GM04504 (cell line): ENCODE measurements around the gene POM121C.
"Not testable (repeated sequence)": the region's sequence is repeated elsewhere in the genome, so short reads cannot be mapped to it uniquely, and the experiment has no call there.

ENCODE experiments used
- DNase-seq: peaks from one replicate; pipeline ENCODE4 v3.0.0-alpha.2; 2012; ENCODE audit warnings: low read depth

The POM121C gene

GRCh38 chr7:75485979-75486643, at the start of gene POM121C:
POM121C (minus strand) TSS chr7:75486299; CDS start chr7:75441496, 44,803 bp downstream.
- DNase-seq = peak; percentile 76

- peak; percentile 15 for DNase-seq
These were observed 48.7 kb upstream of the POM121C start for GRCh38 chr7:75534727-75535307.

GRCh38 chr7:75533926-75534325, 47.8 kb upstream of the POM121C start:
- no peak for DNase-seq

- DNase-seq = no peak
These were observed 46.5 kb upstream of the POM121C start for GRCh38 chr7:75532639-75533038.

- DNase-seq = no peak
These were observed 45.3 kb upstream of the POM121C start for GRCh38 chr7:75531359-75531821.

- not testable (repeated sequence) for DNase-seq
These were observed 41.2 kb upstream of the POM121C start for GRCh38 chr7:75527224-75527722.

GRCh38 chr7:75521727-75522126, 35.6 kb upstream of the POM121C start:
- not testable (repeated sequence) for DNase-seq

GRCh38 chr7:75518842-75519241, 32.7 kb upstream of the POM121C start:
- not testable (repeated sequence) for DNase-seq

- DNase-seq = not testable (repeated sequence)
These were observed 22.9 kb upstream of the POM121C start for GRCh38 chr7:75509033-75509432.

GRCh38 chr7:75492020-75492419, 5.9 kb upstream of the POM121C start, which contains the start of gene SPDYE5:
SPDYE5 (plus strand) TSS chr7:75492320; CDS start chr7:75494048, 1,728 bp downstream.
- not testable (repeated sequence) for DNase-seq

- DNase-seq = not testable (repeated sequence)
These were observed 632 bp downstream of the POM121C start for GRCh38 chr7:75485355-75485978.

- not testable (repeated sequence) for DNase-seq
These were observed 5.8 kb downstream of the POM121C start for GRCh38 chr7:75480313-75480712.

- DNase-seq = not testable (repeated sequence)
These were observed 8.6 kb downstream of the POM121C start for GRCh38 chr7:75477457-75477856.

GRCh38 chr7:75470166-75470565, 15.9 kb downstream of the POM121C start:
- not testable (repeated sequence) for DNase-seq

- DNase-seq = not testable (repeated sequence)
These were observed 25.6 kb downstream of the POM121C start for GRCh38 chr7:75460541-75460940.

GRCh38 chr7:75458034-75458433, 28.1 kb downstream of the POM121C start:
- DNase-seq = not testable (repeated sequence)

GRCh38 chr7:75456403-75456802, 29.7 kb downstream of the POM121C start:
- DNase-seq = not testable (repeated sequence)

GRCh38 chr7:75452494-75452955, 33.6 kb downstream of the POM121C start:
- not testable (repeated sequence) for DNase-seq

- DNase-seq = not testable (repeated sequence)
These were observed 36.2 kb downstream of the POM121C start for GRCh38 chr7:75449946-75450345.

GRCh38 chr7:75442465-75443111, 43.5 kb downstream of the POM121C start:
- DNase-seq = not testable (repeated sequence)

- not testable (repeated sequence) for DNase-seq
These were observed 44.0 kb downstream of the POM121C start for GRCh38 chr7:75442101-75442464.

- DNase-seq = not testable (repeated sequence)
These were observed 47.1 kb downstream of the POM121C start for GRCh38 chr7:75439000-75439399.
